G401 (cell line): Measurements from ENCODE around the gene PSMD9. TPM values are rescaled to one million over a fixed set of nuclear protein-coding genes. Genes with fewer than 3 reads are reported as not detected.
A peak's percentile ranks its signal among the peaks of the same experiment; 100 is the strongest.
"Not testable (repeated sequence)": the region's sequence is repeated elsewhere in the genome, so short reads cannot be mapped to it uniquely, and the experiment has no call there.

ENCODE experiments used
- DNase-seq: peaks from one replicate; pipeline ENCODE4 v3.0.0-alpha.2; 2015; ENCODE audit warnings: low spot score
- in situ Hi-C: cut with HindIII; loops from 2 replicates; pipeline ENCODE4 v1.10.0; 2016; ENCODE audit warnings: low sequenced_read_pairs, mixed read lengths
- total RNA-seq: library from RNA; depleted of rRNA; stranded (reverse); fragments of >200 nt; shearing (Covaris generic); gene quantifications from 2 replicates; pipeline ENCODE4 v1.2.3, GENCODE V29; 2014; rRNA removed

The PSMD9 gene
- 65.2 and 96.5 TPM in 2 replicates for total RNA-seq

DNA sequence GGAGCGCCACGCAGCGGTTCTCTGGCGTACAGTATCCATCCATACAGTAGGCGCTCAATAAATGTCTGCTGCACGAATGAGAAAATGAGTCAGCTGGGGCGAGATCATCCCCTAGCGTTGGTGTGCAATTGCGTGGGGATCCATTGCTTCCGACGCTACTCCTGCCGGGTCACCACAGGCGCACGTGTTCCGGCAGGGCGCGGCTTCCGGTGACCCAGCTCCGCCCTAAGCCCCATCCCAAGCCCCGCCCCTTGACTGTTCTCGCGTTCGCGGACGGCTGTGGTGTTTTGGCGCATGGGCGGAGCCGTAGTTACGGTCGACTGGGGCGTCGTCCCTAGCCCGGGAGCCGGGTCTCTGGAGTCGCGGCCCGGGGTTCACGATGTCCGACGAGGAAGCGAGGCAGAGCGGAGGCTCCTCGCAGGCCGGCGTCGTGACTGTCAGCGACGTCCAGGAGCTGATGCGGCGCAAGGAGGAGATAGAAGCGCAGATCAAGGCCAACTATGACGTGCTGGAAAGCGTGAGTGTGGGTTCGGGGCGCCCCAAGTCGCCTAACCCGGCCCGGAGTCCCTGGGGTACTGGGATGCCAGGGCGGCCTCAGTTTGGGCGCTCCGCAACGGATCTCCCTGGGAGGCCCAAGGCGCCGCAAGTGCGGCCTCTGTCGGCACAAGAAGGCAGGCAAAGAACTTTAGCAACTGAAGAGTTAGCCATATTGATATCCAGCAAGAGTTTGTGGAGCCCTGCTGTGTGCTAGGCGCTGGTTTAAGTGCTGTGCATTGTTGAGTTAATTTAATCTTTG is at the start of gene PSMD9:
PSMD9 (plus strand) TSS at position 313 of the 796 bp plus-strand sequence; CDS start at position 380, 67 bp downstream.
- peak; percentile 96 for DNase-seq
- in situ Hi-C loops = no loop called here

DNA sequence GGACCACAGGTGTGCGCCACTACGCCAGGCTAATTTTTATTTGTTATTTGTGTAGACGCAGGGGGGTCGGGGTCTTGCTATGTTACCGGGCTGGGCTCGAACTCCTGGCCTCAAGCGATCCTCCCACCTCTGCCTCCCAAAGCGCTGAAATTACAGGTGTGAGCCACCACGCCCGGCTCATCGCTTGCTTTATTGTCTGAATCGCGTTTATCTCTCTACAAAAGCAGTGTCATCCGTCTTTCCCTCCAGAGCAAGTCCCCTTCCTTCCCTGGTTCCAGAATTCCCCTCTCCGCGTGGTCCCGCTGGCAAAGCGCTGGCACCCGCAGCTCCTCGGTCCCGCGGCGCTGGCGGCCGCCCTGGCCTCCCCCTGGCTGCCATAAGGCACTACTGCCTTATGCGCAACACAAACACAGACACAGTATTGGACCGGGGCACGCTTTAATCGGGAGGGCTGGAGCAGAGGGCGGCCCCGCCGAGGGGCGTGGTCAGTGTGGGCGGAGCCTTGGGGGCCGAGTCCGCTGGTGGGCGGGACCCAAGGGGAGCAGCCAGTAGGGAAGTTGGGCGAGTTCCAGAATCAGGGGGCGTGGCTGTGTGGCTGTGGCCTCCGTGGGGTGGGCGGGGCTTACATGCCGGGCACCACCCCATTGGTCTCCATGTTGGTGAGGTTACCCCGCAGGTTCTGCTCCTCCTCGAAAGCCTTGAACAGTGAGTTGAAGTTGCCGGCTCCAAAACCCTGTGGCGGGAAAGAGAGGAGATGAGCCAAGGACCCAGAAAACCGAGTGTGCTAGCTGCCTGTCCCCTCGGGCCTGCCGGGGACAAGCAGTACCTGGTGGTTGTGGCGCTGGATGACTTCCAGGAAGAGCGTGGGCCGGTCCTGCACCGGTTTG is 49.2 kb upstream of the PSMD9 start:
- in situ Hi-C loops = no loop called here

DNA sequence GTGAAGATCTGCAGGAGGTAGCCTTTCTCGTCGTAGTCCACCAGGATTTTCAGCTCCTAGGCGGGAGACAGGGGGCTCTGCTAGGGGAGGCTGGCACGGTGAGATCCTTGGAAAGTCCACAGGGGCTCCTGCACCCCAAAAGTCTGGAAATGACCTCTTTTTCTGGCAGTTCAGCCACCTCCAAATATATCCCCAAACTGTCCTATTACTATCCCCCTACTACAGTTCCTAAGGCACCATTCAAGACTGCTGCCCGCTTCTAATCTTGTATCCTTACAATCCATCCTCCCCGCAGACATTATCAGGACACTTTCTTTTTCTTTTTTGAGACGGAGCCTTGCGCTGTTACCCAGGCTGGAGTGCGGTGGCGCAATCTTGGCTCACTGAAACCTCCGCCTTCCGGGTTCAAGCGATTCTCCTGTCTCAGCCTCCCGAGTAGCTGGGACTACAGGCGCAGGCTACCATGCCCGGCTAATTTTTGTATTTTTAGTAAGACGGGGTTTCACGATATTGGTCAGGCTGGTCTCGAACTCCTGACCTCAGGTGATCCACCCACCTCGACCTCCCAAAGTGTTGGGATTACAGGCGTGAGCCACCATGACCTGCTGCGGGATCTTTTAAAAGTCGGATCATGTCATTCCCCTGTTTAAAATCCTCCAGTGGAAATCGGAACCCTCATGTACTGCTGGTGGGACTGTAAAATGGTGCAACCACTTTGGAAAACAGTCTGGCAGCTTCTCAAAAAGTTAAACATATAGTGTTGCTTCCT is 48.4 kb upstream of the PSMD9 start:
- in situ Hi-C loops = no loop called here
- DNase-seq = no peak

More for the DNA sequence above, 49.2 kb upstream of the PSMD9 start:
- DNase-seq = peak; percentile 94

GRCh38 chr12:121843236-121843982 is 45.2 kb upstream of the PSMD9 start:
- DNase-seq = no peak
- in situ Hi-C loops = no loop called here

DNA sequence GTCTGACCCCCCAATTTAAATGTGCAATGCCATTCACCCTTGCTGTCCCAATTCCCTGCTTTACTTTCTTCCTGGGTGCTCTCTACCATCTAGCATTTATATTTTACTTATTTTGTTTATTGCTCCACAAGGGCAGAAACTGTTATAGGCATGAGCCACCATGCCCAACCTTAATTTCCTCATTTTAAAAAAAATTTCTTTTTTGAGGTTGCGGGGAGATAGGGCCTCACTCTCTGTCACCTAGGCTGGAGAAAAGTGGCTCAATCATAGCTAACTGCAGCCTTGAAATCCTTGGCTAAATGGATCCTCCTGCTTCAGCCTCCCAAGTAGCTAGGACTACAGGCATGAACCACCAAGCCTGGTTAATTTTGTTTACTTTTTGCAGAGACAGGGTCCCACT is 42.9 kb upstream of the PSMD9 start:
- DNase-seq = no peak
- in situ Hi-C loops = no loop called here

- no peak for DNase-seq
- in situ Hi-C loops = no loop called here
Observed at GRCh38 chr12:121849211-121849610, 39.4 kb upstream of the PSMD9 start.

GRCh38 chr12:121849665-121850064 is 38.9 kb upstream of the PSMD9 start:
- in situ Hi-C loops = no loop called here
- DNase-seq = no peak

- DNase-seq, in situ Hi-C loops: not testable (repeated sequence)
Observed at GRCh38 chr12:121852392-121852791, 36.2 kb upstream of the PSMD9 start.

DNA sequence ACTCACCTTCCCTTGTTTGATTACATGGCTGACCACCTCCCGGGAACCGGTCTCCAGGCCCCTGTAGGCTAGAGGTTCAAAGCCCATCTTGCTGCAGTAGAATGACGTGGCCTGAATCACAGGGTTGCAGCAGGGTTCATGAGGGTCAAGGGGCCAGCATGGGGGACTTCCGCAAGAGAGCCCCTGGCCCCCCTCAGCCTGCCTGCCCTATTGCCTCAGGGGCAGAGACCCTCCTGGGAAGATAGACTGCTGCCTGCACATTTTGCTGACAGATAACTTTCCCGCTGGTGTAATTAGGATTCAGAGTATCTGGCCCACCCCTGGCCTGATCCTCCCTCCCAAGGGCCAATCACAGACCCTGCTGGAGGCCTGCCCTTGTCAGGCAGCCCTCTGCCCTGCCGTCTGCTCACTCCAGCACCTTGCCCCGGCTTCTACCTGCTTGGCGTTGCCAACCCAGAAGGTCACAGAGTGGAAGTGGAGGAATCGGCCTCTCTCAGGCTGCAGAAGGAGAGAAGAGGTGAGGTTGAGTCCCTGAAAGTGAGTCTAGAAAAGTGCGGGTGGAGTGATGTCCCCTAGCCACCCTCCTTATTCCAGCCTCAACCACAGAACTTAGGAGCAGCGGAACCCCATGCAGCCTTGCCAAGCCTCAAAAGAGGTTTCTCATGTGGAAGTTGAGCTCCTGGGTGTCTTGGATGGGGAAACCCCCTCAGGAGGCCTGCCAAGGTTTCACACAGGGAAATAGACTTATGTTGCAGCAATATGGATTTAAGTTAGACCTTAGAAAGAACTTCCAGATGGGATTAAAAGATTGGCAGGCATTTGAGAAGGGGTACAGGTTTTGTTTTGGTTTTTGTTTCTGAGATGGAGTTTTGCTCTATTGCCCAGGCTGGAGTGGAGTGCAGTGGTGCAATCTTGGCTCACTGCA is 31.0 kb upstream of the PSMD9 start:
- in situ Hi-C loops = no loop called here

GRCh38 chr12:121858318-121858661 is 30.3 kb upstream of the PSMD9 start:
- no peak for DNase-seq
- in situ Hi-C loops = no loop called here

More for the DNA sequence above, 31.0 kb upstream of the PSMD9 start:
- no peak for DNase-seq

DNA sequence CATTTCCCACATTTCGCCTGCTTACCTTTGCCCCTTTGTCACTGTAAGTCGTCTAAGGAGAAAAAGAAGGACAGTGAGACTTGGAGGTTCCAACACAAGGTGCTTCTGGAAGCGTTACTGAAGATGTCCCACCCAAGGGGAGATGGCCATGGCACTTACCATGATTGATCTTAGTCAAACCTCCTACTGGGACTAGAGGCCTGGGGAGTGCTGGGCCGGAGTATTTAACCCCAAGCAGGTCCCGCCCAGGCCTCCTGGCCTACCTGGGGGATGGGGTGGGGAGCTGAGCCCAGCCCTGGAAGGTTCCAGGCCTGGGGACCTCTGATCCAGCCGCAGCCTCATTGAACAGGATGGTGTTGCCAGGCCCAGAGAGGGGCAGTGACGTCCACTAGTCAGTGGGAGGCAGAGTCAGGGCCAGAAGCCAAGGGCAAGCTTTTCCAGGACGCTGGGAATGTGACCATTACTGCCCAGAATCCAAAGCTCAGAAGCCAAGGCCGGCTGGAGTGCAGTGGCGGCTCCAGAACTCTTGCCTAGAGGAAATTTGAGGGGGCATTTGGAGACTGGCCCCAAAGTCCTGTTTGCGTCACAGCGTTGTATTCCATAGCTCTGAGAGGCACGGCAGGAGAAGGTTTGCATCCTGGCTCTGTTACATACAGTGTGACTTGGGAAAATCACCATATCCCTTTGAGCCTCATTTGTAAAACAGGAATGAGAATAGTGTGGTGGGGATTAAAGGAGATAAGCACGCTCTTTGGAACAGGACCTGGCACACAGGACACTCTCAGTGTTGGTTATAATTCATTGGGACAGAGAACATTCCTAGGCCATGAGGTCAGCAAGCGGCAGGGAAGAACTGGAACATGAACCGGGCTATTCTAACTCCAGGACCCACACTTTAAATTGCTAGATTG is 29.7 kb upstream of the PSMD9 start, which contains the start of gene HPD:
HPD (minus strand) TSS at position 198 of the 911 bp plus-strand sequence; CDS start at position 162, 36 bp downstream.
- peak; percentile 25 for DNase-seq
- in situ Hi-C loops = no loop called here

DNA sequence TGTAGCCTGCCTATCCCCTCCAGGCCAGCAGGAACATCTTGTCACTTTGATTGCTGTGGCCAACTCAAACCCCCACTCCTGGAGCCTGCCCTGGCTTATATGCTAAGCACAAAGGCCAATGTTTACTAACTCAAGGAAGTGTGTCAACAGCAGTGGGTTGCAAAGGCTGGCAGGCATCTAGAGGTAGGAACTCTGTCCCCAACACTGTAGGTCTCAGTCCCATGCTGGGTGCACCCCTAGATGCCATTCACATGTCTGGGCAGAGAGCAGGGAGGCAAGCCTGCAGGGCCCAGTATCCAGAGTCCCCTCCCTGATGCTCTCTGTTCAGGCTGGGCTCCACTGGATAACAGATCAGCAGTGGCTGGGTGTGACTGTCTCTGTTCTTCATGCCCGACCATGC is 28.3 kb upstream of the PSMD9 start:
- in situ Hi-C loops = no loop called here
- DNase-seq = no peak

- DNase-seq, in situ Hi-C loops: not testable (repeated sequence)
Observed at GRCh38 chr12:121860699-121861098, 27.9 kb upstream of the PSMD9 start.

- in situ Hi-C loops = no loop called here
- peak; percentile 36 for DNase-seq
Observed at GRCh38 chr12:121861636-121862254, 26.8 kb upstream of the PSMD9 start.

GRCh38 chr12:121866331-121866730 is 22.3 kb upstream of the PSMD9 start:
- in situ Hi-C loops = no loop called here
- no peak for DNase-seq

DNA sequence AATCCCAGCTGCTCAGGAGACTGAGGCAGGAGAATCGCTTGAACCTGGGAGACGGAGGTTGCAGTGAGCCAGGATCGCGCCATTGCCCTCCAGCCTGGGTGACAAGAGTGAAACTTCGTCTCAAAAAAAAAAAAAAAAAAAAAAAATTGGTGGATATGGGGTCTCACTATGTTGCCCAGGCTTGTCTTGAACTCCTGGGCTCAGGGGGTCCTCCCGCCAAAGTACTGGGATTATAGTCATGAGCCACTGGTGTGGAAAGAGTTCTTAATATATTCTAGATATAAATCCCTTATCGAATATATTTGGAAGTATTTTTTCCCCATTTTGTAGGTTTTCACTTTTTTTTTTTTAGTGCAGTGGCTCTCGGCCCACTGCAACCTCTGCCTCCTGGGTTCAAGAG is 19.4 kb upstream of the PSMD9 start:
- in situ Hi-C loops, DNase-seq: not testable (repeated sequence)
